HG02798 (cell line): ENCODE data around the gene AXIN2.

Experiments used
- ATAC-seq: cut with Tn5 transposase; IDR thresholded peaks from one replicate; pipeline ENCODE4 v1.9.1; 2021; ENCODE audit warnings: mild to moderate bottlenecking; ENCODE audit not compliant: unreplicated experiment, poor library complexity

Gene AXIN2

GRCh38 chr17:65584604-65585521 lies 23.4 kb upstream of the AXIN2 start:
- ATAC-seq = no peak

- ATAC-seq = no peak
Observed at GRCh38 chr17:65583921-65584603, 22.6 kb upstream of the AXIN2 start.

GRCh38 chr17:65576939-65577338 lies 15.5 kb upstream of the AXIN2 start:
- ATAC-seq = no peak

- ATAC-seq = no peak
Observed at GRCh38 chr17:65573282-65573602, 11.8 kb upstream of the AXIN2 start.

- ATAC-seq = no peak
Observed at GRCh38 chr17:65572581-65573281, 11.3 kb upstream of the AXIN2 start.

GRCh38 chr17:65572186-65572580 lies 10.7 kb upstream of the AXIN2 start:
- ATAC-seq = no peak

GRCh38 chr17:65568918-65569317 lies 7.5 kb upstream of the AXIN2 start:
- ATAC-seq = no peak

- ATAC-seq = no peak
Observed at GRCh38 chr17:65567566-65567965, 6.1 kb upstream of the AXIN2 start.

- no peak for ATAC-seq
Observed at GRCh38 chr17:65565559-65565958, 4.1 kb upstream of the AXIN2 start.

- no peak for ATAC-seq
Observed at GRCh38 chr17:65564793-65565192, 3.3 kb upstream of the AXIN2 start.

GRCh38 chr17:65562206-65562531 lies 721 bp upstream of the AXIN2 start:
- ATAC-seq = no peak

- peak; percentile 37 for ATAC-seq
Observed at GRCh38 chr17:65560628-65561451, 608 bp downstream of the AXIN2 start.

- no peak for ATAC-seq
Observed at GRCh38 chr17:65559804-65560627, 1.4 kb downstream of the AXIN2 start.

- ATAC-seq = no peak
Observed at GRCh38 chr17:65559461-65559803, 2.0 kb downstream of the AXIN2 start.

- no peak for ATAC-seq
Observed at GRCh38 chr17:65558683-65559460, 2.6 kb downstream of the AXIN2 start.

GRCh38 chr17:65558311-65558682 lies 3.2 kb downstream of the AXIN2 start:
- no peak for ATAC-seq

- no peak for ATAC-seq
Observed at GRCh38 chr17:65557349-65558310, 3.8 kb downstream of the AXIN2 start.

GRCh38 chr17:65556910-65557348 lies 4.5 kb downstream of the AXIN2 start:
- no peak for ATAC-seq
